Ishikawa (cell line): ENCODE results near the gene CCR8.

Source experiments
- CEBPB ChIP-seq: IDR thresholded peaks from 2 replicates; pipeline ENCODE4 v1.6.1; 2012
- CREB1 ChIP-seq: IDR thresholded peaks from 2 replicates; pipeline ENCODE4 v1.6.1; 2012; ENCODE audit warnings: low read depth
- EGR1 ChIP-seq: IDR thresholded peaks from 2 replicates; pipeline ENCODE4 v1.6.1; 2012
- EP300 ChIP-seq: IDR thresholded peaks from 2 replicates; pipeline ENCODE4 v1.6.1; 2012; ENCODE audit warnings: borderline replicate concordance
- FOXM1 ChIP-seq: IDR thresholded peaks from 2 replicates; pipeline ENCODE4 v1.6.1; 2012; ENCODE audit warnings: low read depth, borderline replicate concordance
- MAX ChIP-seq: IDR thresholded peaks from 2 replicates; pipeline ENCODE4 v1.6.1; 2012
- NFIC ChIP-seq: IDR thresholded peaks from 2 replicates; pipeline ENCODE4 v1.6.1; 2012
- RAD21 ChIP-seq: IDR thresholded peaks from 2 replicates; pipeline ENCODE4 v1.6.1; 2012; ENCODE audit warnings: low read depth
- REST ChIP-seq: IDR thresholded peaks from 2 replicates; pipeline ENCODE4 v1.6.1; 2012; ENCODE audit warnings: low read depth, mild to moderate bottlenecking
- TAF1 ChIP-seq: IDR thresholded peaks from 2 replicates; pipeline ENCODE4 v1.6.1; 2012; ENCODE audit warnings: low read depth, mild to moderate bottlenecking
- TCF12 ChIP-seq: IDR thresholded peaks from 2 replicates; pipeline ENCODE4 v1.6.1; 2012; ENCODE audit warnings: low read depth
- TEAD4 ChIP-seq: IDR thresholded peaks from 2 replicates; pipeline ENCODE4 v1.6.1; 2012
- USF1 ChIP-seq: IDR thresholded peaks from 2 replicates; pipeline ENCODE4 v1.6.1; 2012
- YY1 ChIP-seq: IDR thresholded peaks from 2 replicates; pipeline ENCODE4 v1.6.1; 2012; ENCODE audit warnings: low read depth
- ZBTB7A ChIP-seq: IDR thresholded peaks from 2 replicates; pipeline ENCODE4 v1.6.1; 2012; ENCODE audit warnings: low read depth

Gene CCR8

GRCh38 chr3:39282057-39282456 is 47.5 kb upstream of the CCR8 start:
- no peak for TF ChIP-seq EP300
- TF ChIP-seq EGR1: no peak
- no peak for TF ChIP-seq NFIC
- no peak for TF ChIP-seq RAD21
- TF ChIP-seq TCF12: no peak
- TF ChIP-seq MAX: no peak
- TF ChIP-seq TEAD4: no peak
- TF ChIP-seq ZBTB7A: no peak
- no peak for TF ChIP-seq USF1
- no peak for TF ChIP-seq CEBPB
- no peak for TF ChIP-seq TAF1
- TF ChIP-seq YY1: no peak
- no peak for TF ChIP-seq CREB1
- TF ChIP-seq FOXM1: no peak
- TF ChIP-seq REST: no peak

GRCh38 chr3:39284457-39284881 is 45.0 kb upstream of the CCR8 start:
- TF ChIP-seq CREB1 (no peak), TEAD4 (no peak), FOXM1 (no peak), MAX (no peak), RAD21 (no peak), NFIC (no peak), ZBTB7A (no peak), EP300 (no peak), EGR1 (no peak), REST (no peak), YY1 (no peak), CEBPB (no peak)

GRCh38 chr3:39285332-39285731 is 44.2 kb upstream of the CCR8 start:
- TF ChIP-seq TAF1: no peak
- TF ChIP-seq REST: no peak
- no peak for TF ChIP-seq EP300
- TF ChIP-seq TCF12: no peak
- TF ChIP-seq MAX: no peak
- no peak for TF ChIP-seq NFIC
- TF ChIP-seq TEAD4: no peak
- TF ChIP-seq CREB1: no peak
- no peak for TF ChIP-seq ZBTB7A
- TF ChIP-seq YY1: no peak
- no peak for TF ChIP-seq RAD21
- TF ChIP-seq CEBPB: no peak
- TF ChIP-seq FOXM1: no peak
- TF ChIP-seq EGR1: no peak
- no peak for TF ChIP-seq USF1

GRCh38 chr3:39286771-39287170 is 42.7 kb upstream of the CCR8 start:
- TF ChIP-seq TAF1 (no peak), CREB1 (no peak), REST (no peak), USF1 (no peak), EGR1 (no peak)
